ENCODE results near the gene MZT1.

MZT1 gene

GRCh38 chr13:72680353-72680752 is 47.1 kb downstream of the MZT1 start:
- no peak for DNase-seq (ENCODE audit: low read depth)

GRCh38 chr13:72678312-72678711 is 49.1 kb downstream of the MZT1 start:
- DNase-seq (ENCODE audit: low read depth): no peak

- DNase-seq (ENCODE audit: low read depth): no peak
These were observed 50.0 kb downstream of the MZT1 start for GRCh38 chr13:72677431-72677830.

- DNase-seq (ENCODE audit: low read depth): no peak
These were observed 61.0 kb downstream of the MZT1 start for GRCh38 chr13:72666391-72666790.

- DNase-seq (ENCODE audit: low read depth): no peak
These were observed 64.9 kb downstream of the MZT1 start for GRCh38 chr13:72662548-72662947.

Data from T follicular helper cell (primary cell).